Epidermal melanocyte (primary cell): ENCODE data around the gene MCF2L.
"Not testable (repeated sequence)": the region's sequence is repeated elsewhere in the genome, so short reads cannot be mapped to it uniquely, and the experiment has no call there.

Experiments used
- DNase-seq: peaks from one replicate; pipeline ENCODE4 v3.0.0; 2011; ENCODE audit warnings: low spot score; ENCODE audit not compliant: insufficient read length

MCF2L gene

GRCh38 chr13:112968910-112969691 is at the start of gene MCF2L:
MCF2L (plus strand) TSS chr13:112969214; CDS start chr13:112969380, 166 bp downstream.
- no peak for DNase-seq

- DNase-seq: no peak
Observed at GRCh38 chr13:112923962-112924361, 45.1 kb upstream of the MCF2L start.

- DNase-seq: no peak
Observed at GRCh38 chr13:112924365-112924764, 44.6 kb upstream of the MCF2L start.

- DNase-seq: no peak
Observed at GRCh38 chr13:112926003-112926402, 43.0 kb upstream of the MCF2L start.

GRCh38 chr13:112926993-112927392 is 42.0 kb upstream of the MCF2L start:
- no peak for DNase-seq

- DNase-seq: no peak
Observed at GRCh38 chr13:112928020-112928971, 40.7 kb upstream of the MCF2L start.

- DNase-seq: peak; percentile 63
Observed at GRCh38 chr13:112928972-112929782, 39.8 kb upstream of the MCF2L start.

- no peak for DNase-seq
Observed at GRCh38 chr13:112929783-112930055, 39.3 kb upstream of the MCF2L start.

- DNase-seq: no peak
Observed at GRCh38 chr13:112930192-112930591, 38.8 kb upstream of the MCF2L start.

- peak; percentile 64 for DNase-seq
Observed at GRCh38 chr13:112931028-112931934, 37.7 kb upstream of the MCF2L start.

GRCh38 chr13:112932971-112933370 is 36.0 kb upstream of the MCF2L start:
- DNase-seq: no peak

- no peak for DNase-seq
Observed at GRCh38 chr13:112933649-112934048, 35.4 kb upstream of the MCF2L start.

- no peak for DNase-seq
Observed at GRCh38 chr13:112934078-112934477, 34.9 kb upstream of the MCF2L start.

- no peak for DNase-seq
Observed at GRCh38 chr13:112938680-112939079, 30.3 kb upstream of the MCF2L start.

- no peak for DNase-seq
Observed at GRCh38 chr13:112940236-112940635, 28.8 kb upstream of the MCF2L start.

GRCh38 chr13:112941349-112941748 is 27.7 kb upstream of the MCF2L start:
- no peak for DNase-seq

GRCh38 chr13:112941765-112942164 is 27.2 kb upstream of the MCF2L start:
- DNase-seq: not testable (repeated sequence)

GRCh38 chr13:112942689-112943308 is 26.2 kb upstream of the MCF2L start:
- peak; percentile 86 for DNase-seq

- no peak for DNase-seq
Observed at GRCh38 chr13:112943309-112944125, 25.5 kb upstream of the MCF2L start.
